Measurements from ENCODE around the gene MATN1.

Gene MATN1, protein sequence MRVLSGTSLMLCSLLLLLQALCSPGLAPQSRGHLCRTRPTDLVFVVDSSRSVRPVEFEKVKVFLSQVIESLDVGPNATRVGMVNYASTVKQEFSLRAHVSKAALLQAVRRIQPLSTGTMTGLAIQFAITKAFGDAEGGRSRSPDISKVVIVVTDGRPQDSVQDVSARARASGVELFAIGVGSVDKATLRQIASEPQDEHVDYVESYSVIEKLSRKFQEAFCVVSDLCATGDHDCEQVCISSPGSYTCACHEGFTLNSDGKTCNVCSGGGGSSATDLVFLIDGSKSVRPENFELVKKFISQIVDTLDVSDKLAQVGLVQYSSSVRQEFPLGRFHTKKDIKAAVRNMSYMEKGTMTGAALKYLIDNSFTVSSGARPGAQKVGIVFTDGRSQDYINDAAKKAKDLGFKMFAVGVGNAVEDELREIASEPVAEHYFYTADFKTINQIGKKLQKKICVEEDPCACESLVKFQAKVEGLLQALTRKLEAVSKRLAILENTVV
- long read RNA-seq, partial matches to known transcripts, result 1 of 1 reads
- long read RNA-seq, other reads (novel, unspliced or antisense), result 0 of 1 reads

- no peak within 1 kb of the TSS for H3K4me3 ChIP-seq (replicated peaks; ENCODE audit: insufficient read depth, low read length)
- H3K27me3 ChIP-seq (ENCODE audit: insufficient read depth, poor library complexity, severe bottlenecking), result no peaks in the 10 kb centered on the region
- DNase-seq (ENCODE audit: low read depth in 1 of 2, low spot score in 1 of 2), result no peak
- no peak for TF ChIP-seq CTCF (IDR thresholded peaks at IDR 0.05; ENCODE audit: insufficient read depth, low read length)
- TF ChIP-seq POLR2AphosphoS5 (IDR thresholded peaks at IDR 0.05; ENCODE audit: low read depth), result no peak
- TF ChIP-seq GABPA (IDR thresholded peaks at IDR 0.05; ENCODE audit: low read depth), result no peak
- TF ChIP-seq SPI1 (IDR thresholded peaks at IDR 0.05; ENCODE audit: borderline replicate concordance, low read depth), result no peak
- TF ChIP-seq, protein P1, sequence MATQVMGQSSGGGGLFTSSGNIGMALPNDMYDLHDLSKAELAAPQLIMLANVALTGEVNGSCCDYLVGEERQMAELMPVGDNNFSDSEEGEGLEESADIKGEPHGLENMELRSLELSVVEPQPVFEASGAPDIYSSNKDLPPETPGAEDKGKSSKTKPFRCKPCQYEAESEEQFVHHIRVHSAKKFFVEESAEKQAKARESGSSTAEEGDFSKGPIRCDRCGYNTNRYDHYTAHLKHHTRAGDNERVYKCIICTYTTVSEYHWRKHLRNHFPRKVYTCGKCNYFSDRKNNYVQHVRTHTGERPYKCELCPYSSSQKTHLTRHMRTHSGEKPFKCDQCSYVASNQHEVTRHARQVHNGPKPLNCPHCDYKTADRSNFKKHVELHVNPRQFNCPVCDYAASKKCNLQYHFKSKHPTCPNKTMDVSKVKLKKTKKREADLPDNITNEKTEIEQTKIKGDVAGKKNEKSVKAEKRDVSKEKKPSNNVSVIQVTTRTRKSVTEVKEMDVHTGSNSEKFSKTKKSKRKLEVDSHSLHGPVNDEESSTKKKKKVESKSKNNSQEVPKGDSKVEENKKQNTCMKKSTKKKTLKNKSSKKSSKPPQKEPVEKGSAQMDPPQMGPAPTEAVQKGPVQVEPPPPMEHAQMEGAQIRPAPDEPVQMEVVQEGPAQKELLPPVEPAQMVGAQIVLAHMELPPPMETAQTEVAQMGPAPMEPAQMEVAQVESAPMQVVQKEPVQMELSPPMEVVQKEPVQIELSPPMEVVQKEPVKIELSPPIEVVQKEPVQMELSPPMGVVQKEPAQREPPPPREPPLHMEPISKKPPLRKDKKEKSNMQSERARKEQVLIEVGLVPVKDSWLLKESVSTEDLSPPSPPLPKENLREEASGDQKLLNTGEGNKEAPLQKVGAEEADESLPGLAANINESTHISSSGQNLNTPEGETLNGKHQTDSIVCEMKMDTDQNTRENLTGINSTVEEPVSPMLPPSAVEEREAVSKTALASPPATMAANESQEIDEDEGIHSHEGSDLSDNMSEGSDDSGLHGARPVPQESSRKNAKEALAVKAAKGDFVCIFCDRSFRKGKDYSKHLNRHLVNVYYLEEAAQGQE (IDR thresholded peaks at IDR 0.05; ENCODE audit: insufficient replicate concordance, low read depth), result no peak
- H3K27ac ChIP-seq (replicated peaks), result no peak within 1 kb of the TSS
These were observed at the start of gene MATN1 for GRCh38 chr1:30723331-30723755. Gene MATN1 (minus strand): TSS chr1:30723585. CDS start chr1:30723551, 34 bp downstream.

- no peak for DNase-seq (ENCODE audit: low read depth in 1 of 2, low spot score in 1 of 2)
- Histone ChIP-seq H3K27ac (replicated peaks) (no peak overlapping the region), H3K4me3 (replicated peaks; ENCODE audit: insufficient read depth, low read length) (no peak overlapping the region), H3K27me3 (ENCODE audit: insufficient read depth, poor library complexity, severe bottlenecking) (no peaks in the 10 kb centered on the region)
- TF ChIP-seq, protein P1 (IDR thresholded peaks at IDR 0.05; ENCODE audit: insufficient replicate concordance, low read depth), result no peak
- TF ChIP-seq SPI1 (IDR thresholded peaks at IDR 0.05; ENCODE audit: borderline replicate concordance, low read depth), result no peak
- no peak for TF ChIP-seq CTCF (IDR thresholded peaks at IDR 0.05; ENCODE audit: insufficient read depth, low read length)
- no peak for TF ChIP-seq POLR2AphosphoS5 (IDR thresholded peaks at IDR 0.05; ENCODE audit: low read depth)
- TF ChIP-seq GABPA (IDR thresholded peaks at IDR 0.05; ENCODE audit: low read depth), result no peak
These were observed 47.6 kb upstream of the MATN1 start for GRCh38 chr1:30771005-30771404.

DNA sequence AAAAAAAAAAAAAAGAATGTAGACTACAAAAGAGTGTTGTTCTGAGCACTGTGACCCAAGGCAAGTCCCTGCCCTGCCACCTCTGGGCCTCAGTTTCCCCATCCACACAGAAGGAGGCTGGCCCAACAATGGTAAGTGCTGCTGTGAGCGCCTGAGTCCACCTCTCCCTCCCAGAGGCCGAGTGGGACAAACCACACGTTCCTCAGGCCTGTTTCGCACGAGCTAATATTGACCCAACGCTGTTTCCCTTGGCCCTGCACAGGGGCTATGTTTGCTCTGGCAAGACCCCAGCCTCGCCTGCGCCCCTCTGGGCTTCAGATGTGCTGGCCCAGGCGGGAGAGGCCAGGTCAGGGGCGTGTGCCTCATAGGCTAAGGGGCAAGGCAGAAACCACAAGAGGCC is 46.8 kb upstream of the MATN1 start:
- Histone ChIP-seq H3K27ac (replicated peaks) (no peak overlapping the region), H3K27me3 (ENCODE audit: insufficient read depth, poor library complexity, severe bottlenecking) (no peaks in the 10 kb centered on the region), H3K4me3 (replicated peaks; ENCODE audit: insufficient read depth, low read length) (no peak overlapping the region)
- DNase-seq (ENCODE audit: low read depth in 1 of 2, low spot score in 1 of 2), result no peak
- TF ChIP-seq SPI1 (IDR thresholded peaks at IDR 0.05; ENCODE audit: borderline replicate concordance, low read depth), result no peak
- TF ChIP-seq CTCF (IDR thresholded peaks at IDR 0.05; ENCODE audit: insufficient read depth, low read length), result no peak
- TF ChIP-seq POLR2AphosphoS5 (IDR thresholded peaks at IDR 0.05; ENCODE audit: low read depth), result no peak
- TF ChIP-seq GABPA (IDR thresholded peaks at IDR 0.05; ENCODE audit: low read depth), result no peak
- TF ChIP-seq, protein P1 (IDR thresholded peaks at IDR 0.05; ENCODE audit: insufficient replicate concordance, low read depth), result no peak
